Measurements from ENCODE around the gene AP2S1.

- TF ChIP-seq TAF1 (IDR thresholded peaks at IDR 0.05; ENCODE audit: low read depth) (no peak), NFIC (IDR thresholded peaks at IDR 0.05) (no peak), MAX (IDR thresholded peaks at IDR 0.05) (no peak), ZBTB7A (IDR thresholded peaks at IDR 0.05; ENCODE audit: low read depth) (no peak), EP300 (IDR thresholded peaks at IDR 0.05; ENCODE audit: borderline replicate concordance) (no peak), TEAD4 (IDR thresholded peaks at IDR 0.05) (no peak)
Observed at GRCh38 chr19:46841458-46842083, 9.1 kb downstream of the AP2S1 start.
